A549 (cell line): ENCODE measurements around the gene BGLAP.

Experiments used
- CEBPB ChIP-seq, 2 experiments: fragments of >200 bp in 1 of 2; sonication (Bioruptor Twin) in 1 of 2; formaldehyde crosslinking in 1 of 2; IDR thresholded peaks; 2 replicates each; pipeline ENCODE4 v1.6.1; 2012 to 2016
- EP300 ChIP-seq, 2 experiments: fragments of >200 bp; sonication (Bioruptor Twin); formaldehyde crosslinking; IDR thresholded peaks; 2 replicates in 1 of 2; 3 replicates in 1 of 2; pipeline ENCODE4 v1.6.1; 2016 to 2017
- NR3C1 ChIP-seq: fragments of >200 bp; sonication (Bioruptor Twin); formaldehyde crosslinking; IDR thresholded peaks from 3 replicates; pipeline ENCODE4 v1.6.1; 2017
- POLR2A ChIP-seq: IDR thresholded peaks from 2 replicates; pipeline ENCODE4 v1.6.1; 2012; ENCODE audit warnings: mild to moderate bottlenecking, low read length
- RAD21 ChIP-seq, 2 experiments: fragments of >200 bp in 1 of 2; sonication (Bioruptor Twin) in 1 of 2; formaldehyde crosslinking in 1 of 2; IDR thresholded peaks in 1 of 2; conservative IDR thresholded peaks in 1 of 2; 2 replicates in 1 of 2; 3 replicates in 1 of 2; pipeline ENCODE4 v1.6.1; 2012 to 2018; ENCODE audit warnings: inconsistent platforms in 1 of 2
- RCOR1 ChIP-seq: fragments of 150-350 bp; IDR thresholded peaks from 2 replicates; pipeline ENCODE4 v1.6.1; 2014; ENCODE audit warnings: antibody characterized with exemption, low read length, low read depth
- ZFP36 ChIP-seq: fragments of 450-650 bp; IDR thresholded peaks from 2 replicates; pipeline ENCODE4 v1.6.1; 2014; ENCODE audit warnings: borderline replicate concordance; ENCODE audit not compliant: partially characterized antibody
- ZNF302 ChIP-seq: fragments of 250-450 bp; sonication (Bioruptor Pico); IDR thresholded peaks from 2 replicates; pipeline ENCODE4 v1.9.0; 2021; ENCODE audit warnings: inconsistent platforms, mild to moderate bottlenecking, moderate library complexity
- TF ChIP-seq, protein P1 (sequence below): fragments of 200-600 bp; sonication (generic); IDR thresholded peaks from 2 replicates; pipeline ENCODE4 v1.6.1; 2016; ENCODE audit warnings: antibody characterized with exemption, mild to moderate bottlenecking, moderate library complexity
- TF ChIP-seq, protein P2 (sequence below): fragments of >200 bp; sonication (Bioruptor Twin); formaldehyde crosslinking; IDR thresholded peaks from 3 replicates; pipeline ENCODE4 v1.5.1; 2016

DNA sequence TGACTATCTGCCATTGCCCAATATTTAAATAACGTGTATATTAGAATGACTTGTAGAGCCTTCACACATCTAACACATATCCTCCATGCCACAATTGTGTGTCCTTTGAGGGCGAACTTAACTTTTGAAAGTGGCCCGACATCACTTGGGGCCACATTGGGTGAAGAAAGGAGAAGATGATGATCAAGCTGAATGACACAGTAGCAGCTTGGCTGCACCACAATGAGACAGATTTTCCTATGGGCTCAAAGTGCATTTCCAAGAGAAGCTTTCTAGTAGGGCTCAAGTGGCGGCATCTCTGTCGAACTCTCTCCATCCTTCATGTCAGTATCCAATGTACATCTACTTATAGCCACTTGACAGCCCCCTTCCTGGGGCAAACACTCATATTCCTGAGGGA is 3.7 kb upstream of the BGLAP start:
- TF ChIP-seq, protein P1, sequence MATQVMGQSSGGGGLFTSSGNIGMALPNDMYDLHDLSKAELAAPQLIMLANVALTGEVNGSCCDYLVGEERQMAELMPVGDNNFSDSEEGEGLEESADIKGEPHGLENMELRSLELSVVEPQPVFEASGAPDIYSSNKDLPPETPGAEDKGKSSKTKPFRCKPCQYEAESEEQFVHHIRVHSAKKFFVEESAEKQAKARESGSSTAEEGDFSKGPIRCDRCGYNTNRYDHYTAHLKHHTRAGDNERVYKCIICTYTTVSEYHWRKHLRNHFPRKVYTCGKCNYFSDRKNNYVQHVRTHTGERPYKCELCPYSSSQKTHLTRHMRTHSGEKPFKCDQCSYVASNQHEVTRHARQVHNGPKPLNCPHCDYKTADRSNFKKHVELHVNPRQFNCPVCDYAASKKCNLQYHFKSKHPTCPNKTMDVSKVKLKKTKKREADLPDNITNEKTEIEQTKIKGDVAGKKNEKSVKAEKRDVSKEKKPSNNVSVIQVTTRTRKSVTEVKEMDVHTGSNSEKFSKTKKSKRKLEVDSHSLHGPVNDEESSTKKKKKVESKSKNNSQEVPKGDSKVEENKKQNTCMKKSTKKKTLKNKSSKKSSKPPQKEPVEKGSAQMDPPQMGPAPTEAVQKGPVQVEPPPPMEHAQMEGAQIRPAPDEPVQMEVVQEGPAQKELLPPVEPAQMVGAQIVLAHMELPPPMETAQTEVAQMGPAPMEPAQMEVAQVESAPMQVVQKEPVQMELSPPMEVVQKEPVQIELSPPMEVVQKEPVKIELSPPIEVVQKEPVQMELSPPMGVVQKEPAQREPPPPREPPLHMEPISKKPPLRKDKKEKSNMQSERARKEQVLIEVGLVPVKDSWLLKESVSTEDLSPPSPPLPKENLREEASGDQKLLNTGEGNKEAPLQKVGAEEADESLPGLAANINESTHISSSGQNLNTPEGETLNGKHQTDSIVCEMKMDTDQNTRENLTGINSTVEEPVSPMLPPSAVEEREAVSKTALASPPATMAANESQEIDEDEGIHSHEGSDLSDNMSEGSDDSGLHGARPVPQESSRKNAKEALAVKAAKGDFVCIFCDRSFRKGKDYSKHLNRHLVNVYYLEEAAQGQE, result no peak
- TF ChIP-seq, protein P2, sequence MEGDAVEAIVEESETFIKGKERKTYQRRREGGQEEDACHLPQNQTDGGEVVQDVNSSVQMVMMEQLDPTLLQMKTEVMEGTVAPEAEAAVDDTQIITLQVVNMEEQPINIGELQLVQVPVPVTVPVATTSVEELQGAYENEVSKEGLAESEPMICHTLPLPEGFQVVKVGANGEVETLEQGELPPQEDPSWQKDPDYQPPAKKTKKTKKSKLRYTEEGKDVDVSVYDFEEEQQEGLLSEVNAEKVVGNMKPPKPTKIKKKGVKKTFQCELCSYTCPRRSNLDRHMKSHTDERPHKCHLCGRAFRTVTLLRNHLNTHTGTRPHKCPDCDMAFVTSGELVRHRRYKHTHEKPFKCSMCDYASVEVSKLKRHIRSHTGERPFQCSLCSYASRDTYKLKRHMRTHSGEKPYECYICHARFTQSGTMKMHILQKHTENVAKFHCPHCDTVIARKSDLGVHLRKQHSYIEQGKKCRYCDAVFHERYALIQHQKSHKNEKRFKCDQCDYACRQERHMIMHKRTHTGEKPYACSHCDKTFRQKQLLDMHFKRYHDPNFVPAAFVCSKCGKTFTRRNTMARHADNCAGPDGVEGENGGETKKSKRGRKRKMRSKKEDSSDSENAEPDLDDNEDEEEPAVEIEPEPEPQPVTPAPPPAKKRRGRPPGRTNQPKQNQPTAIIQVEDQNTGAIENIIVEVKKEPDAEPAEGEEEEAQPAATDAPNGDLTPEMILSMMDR, result no peak
- TF ChIP-seq RAD21 (conservative IDR thresholded peaks at IDR 0.05 in 1 of 2, IDR thresholded peaks at IDR 0.05 in 1 of 2) (no peak), POLR2A (no peak), ZFP36 (no peak), RCOR1 (no peak), NR3C1 (no peak), EP300 (IDR thresholded peaks at IDR 0.05) (no peak), CEBPB (IDR thresholded peaks at IDR 0.05) (no peak), ZNF302 (CRISPR knock-in tag) (no peak)
